GM21526 (cell line): ENCODE data around the gene MVK.

Experiments
- ATAC-seq: cut with Tn5 transposase; IDR thresholded peaks from one replicate; pipeline ENCODE4 v1.9.1; 2021; ENCODE audit warnings: moderate library complexity; ENCODE audit not compliant: unreplicated experiment, low FRiP score

MVK gene

DNA sequence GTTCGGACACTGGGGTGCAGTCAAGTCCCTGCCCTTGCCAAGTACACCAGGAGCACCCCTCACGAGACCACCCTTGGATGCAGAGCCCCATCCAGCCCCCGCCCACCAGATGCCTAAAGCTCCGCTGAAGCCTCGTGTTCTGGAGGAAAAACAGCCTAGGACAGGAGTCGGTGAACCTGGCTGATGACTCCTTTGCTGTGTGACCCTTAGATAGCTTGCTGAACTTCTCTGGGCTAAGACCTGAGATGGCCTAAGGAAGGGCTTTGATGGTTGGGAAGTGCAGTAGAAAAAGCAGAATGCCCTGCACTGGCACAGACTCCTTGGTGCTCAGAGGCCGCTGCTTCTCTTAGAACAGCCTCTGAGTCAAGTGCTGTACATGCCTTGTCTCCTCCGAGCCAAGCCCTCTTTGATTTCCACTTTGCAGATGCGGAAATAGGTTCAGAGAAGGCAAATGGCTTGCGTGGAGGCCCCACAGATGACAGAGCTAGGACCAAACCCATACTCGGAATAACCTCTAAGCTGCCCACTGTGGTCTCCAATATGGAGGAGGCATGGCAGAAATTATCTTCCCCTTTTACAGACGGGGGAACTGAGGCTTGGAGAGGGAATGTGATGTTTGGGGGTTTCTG, 52.3 kb downstream of the MVK start:
- ATAC-seq: no peak

GRCh38 chr12:109626378-109627115, 53.0 kb downstream of the MVK start:
- no peak for ATAC-seq

- ATAC-seq: no peak
Observed at GRCh38 chr12:109627633-109628032, 54.0 kb downstream of the MVK start.

- no peak for ATAC-seq
Observed at GRCh38 chr12:109630107-109630506, 56.5 kb downstream of the MVK start.

GRCh38 chr12:109630815-109631214, 57.2 kb downstream of the MVK start:
- no peak for ATAC-seq

- ATAC-seq: no peak
Observed at GRCh38 chr12:109631302-109631701, 57.7 kb downstream of the MVK start.

DNA sequence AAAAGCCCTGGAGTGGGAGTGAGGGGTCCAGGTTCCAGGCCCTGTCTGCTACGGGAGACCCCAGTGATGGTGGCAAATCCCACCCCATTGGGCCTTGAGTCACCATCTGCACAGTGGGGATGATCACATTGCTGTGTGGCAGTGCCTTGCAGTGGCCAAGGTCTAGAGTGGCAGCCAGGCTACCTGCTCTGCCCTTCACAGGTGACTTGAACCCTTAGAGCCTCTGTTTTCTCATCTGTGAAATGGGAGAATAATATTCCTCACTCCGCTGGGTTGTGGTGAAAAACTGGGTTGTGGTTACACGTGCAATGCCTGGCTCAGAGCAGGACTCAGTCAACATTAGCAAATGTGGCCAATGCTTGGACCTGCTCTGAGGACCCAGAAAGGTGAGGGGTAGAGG, 58.2 kb downstream of the MVK start:
- ATAC-seq: no peak

- no peak for ATAC-seq
Observed at GRCh38 chr12:109632342-109632741, 58.7 kb downstream of the MVK start.

- ATAC-seq: no peak
Observed at GRCh38 chr12:109635717-109636116, 62.1 kb downstream of the MVK start.

DNA sequence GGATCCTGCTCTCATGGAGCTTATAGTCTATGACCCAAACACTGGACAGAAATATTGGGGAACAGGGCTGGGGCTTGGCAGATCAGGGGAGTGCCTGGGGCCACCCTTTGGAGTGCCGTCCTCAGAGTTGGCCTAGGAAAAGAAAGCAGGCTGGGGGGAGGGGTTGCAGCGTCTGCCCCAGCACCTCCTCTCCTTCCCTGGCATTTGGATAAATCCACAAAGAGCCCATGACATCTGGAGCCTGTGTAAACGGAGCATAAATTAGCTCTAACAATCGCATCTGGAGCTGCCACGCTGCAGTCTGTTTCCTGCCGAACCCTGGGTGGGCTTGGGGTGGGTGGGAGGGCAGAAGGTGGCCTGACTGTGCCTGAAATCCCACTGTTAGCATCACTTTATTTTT, 63.8 kb downstream of the MVK start:
- ATAC-seq: no peak

- no peak for ATAC-seq
Observed at GRCh38 chr12:109637996-109638395, 64.4 kb downstream of the MVK start.

GRCh38 chr12:109638735-109639134, 65.1 kb downstream of the MVK start:
- ATAC-seq: no peak

GRCh38 chr12:109639151-109639872, 65.7 kb downstream of the MVK start:
- ATAC-seq: no peak

DNA sequence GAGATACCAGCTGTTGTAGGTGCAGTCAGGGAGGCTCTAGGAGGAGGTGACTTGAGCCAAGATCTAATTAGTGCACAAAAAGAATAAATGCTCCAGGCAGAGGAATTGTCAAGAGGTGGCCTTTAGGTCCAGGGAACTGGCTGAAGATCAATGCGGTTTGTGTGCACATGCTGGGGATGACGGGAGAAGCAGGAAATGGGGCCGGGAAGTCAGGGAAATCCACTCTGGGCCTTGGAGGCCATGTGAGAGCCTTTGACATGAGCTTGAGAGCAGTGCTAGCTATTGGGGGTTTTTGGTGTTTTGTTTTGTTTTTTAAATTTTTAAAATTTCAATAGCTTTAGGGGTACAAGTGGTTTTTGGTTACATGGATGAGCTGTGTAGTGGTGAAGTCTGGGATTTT, 67.4 kb downstream of the MVK start:
- no peak for ATAC-seq

- ATAC-seq: no peak
Observed at GRCh38 chr12:109641422-109641821, 67.8 kb downstream of the MVK start.

DNA sequence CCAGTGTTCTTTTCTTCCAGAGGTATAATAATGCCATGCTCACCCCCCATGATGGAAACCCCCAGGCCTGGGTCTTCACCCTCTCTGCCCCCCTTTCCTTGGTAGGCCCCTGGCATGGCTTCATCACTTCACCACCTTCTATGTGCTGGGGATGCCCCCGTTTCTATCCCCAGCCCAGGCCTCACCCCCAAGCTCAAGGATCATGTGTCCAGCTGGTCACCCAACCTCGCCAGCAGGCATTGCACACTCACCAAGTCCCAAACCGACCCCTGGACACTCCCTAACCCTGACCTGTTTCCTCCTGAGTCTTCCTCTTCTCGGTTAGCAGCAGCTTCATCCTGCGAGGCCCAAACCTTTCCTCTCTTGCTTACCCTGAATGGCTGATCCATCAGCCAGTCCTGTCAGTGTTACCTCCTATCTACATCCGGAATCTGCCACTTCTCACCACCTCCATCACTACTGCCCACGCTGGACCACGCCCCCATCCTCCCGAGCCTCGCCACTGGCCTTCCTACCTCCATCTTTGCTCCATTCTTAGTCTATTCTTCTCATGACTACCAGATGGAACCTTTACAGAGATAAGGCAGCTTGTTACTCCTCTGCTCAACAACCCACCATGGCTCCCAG, 69.0 kb downstream of the MVK start:
- no peak for ATAC-seq

- no peak for ATAC-seq
Observed at GRCh38 chr12:109645194-109645593, 71.6 kb downstream of the MVK start.

DNA sequence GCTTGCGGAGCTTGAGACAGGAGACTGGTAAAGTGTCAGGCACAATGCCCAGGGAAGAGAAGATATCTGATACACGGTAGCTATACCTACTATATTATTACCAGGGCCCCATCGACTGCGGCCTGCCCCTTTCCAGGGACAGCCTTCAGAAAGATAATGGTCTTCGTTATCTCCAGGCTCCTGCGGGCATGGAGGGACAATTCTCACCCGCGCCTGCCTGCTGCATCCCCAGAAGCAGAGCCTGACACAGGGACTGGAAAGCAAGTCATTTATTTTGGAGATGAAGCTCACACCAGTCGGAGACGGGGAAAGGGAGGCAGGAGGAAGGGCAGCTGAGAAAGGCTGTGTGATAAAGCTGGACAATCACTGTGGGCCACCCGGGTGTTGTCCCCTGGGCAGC, 72.1 kb downstream of the MVK start:
- no peak for ATAC-seq
